ENCODE measurements around the gene TMC6.
A peak's percentile ranks its signal among the peaks of the same experiment; 100 is the strongest.

TMC6 gene

GRCh38 chr17:78138204-78139060, 9.9 kb upstream of the TMC6 start:
- H3K4me3 ChIP-seq (ENCODE audit: low read depth, low read length), result no peak overlapping the region
- in situ Hi-C loops (cut with HindIII; ENCODE audit: low sequenced_read_pairs), result no loop called here
- TF ChIP-seq CTCF (IDR thresholded peaks at IDR 0.05; ENCODE audit: low read depth, low read length), result no peak
- DNase-seq (ENCODE audit: low read depth, low spot score), result no peak

GRCh38 chr17:78137392-78138203, 9.0 kb upstream of the TMC6 start:
- H3K4me3 ChIP-seq (ENCODE audit: low read depth, low read length), result no peak overlapping the region
- in situ Hi-C loops (cut with HindIII; ENCODE audit: low sequenced_read_pairs), result no loop called here
- DNase-seq (ENCODE audit: low read depth, low spot score), result no peak
- TF ChIP-seq CTCF (IDR thresholded peaks at IDR 0.05; ENCODE audit: low read depth, low read length), result peak; percentile 49

- DNase-seq (ENCODE audit: low read depth, low spot score), result no peak
- no peak for TF ChIP-seq CTCF (IDR thresholded peaks at IDR 0.05; ENCODE audit: low read depth, low read length)
- in situ Hi-C loops (cut with HindIII; ENCODE audit: low sequenced_read_pairs), result no loop called here
- no peak overlapping the region for H3K4me3 ChIP-seq (ENCODE audit: low read depth, low read length)
Observed at GRCh38 chr17:78135858-78136500, 7.4 kb upstream of the TMC6 start.

GRCh38 chr17:78134899-78135385, 6.4 kb upstream of the TMC6 start:
- TF ChIP-seq CTCF (IDR thresholded peaks at IDR 0.05; ENCODE audit: low read depth, low read length), result no peak
- no peak overlapping the region for H3K4me3 ChIP-seq (ENCODE audit: low read depth, low read length)
- in situ Hi-C loops (cut with HindIII; ENCODE audit: low sequenced_read_pairs), result no loop called here
- no peak for DNase-seq (ENCODE audit: low read depth, low spot score)

GRCh38 chr17:78133971-78134898, 5.7 kb upstream of the TMC6 start:
- TF ChIP-seq CTCF (IDR thresholded peaks at IDR 0.05; ENCODE audit: low read depth, low read length), result peak; percentile 57
- no peak for DNase-seq (ENCODE audit: low read depth, low spot score)
- in situ Hi-C loops (cut with HindIII; ENCODE audit: low sequenced_read_pairs), result no loop called here
- no peak overlapping the region for H3K4me3 ChIP-seq (ENCODE audit: low read depth, low read length)
